ENCODE measurements around the gene SKOR2.

- no peak for TF ChIP-seq POLR2A (IDR thresholded peaks at IDR 0.05)
- no peak for TF ChIP-seq CTCF (IDR thresholded peaks at IDR 0.05)
These were observed 4.4 kb downstream of the SKOR2 start for GRCh38 chr18:47247036-47247415.
